GM10266 (cell line): ENCODE results near the gene NUP42.

Experiments used
- DNase-seq: peaks from one replicate; pipeline ENCODE4 v3.0.0; 2012; ENCODE audit errors: extremely low spot score
- CTCF ChIP-seq: IDR thresholded peaks from 2 replicates; pipeline ENCODE4 v1.5.1; 2012; ENCODE audit warnings: mild to moderate bottlenecking, low read depth; ENCODE audit not compliant: control insufficient read depth, insufficient read depth; ENCODE audit errors: missing control alignments

NUP42 gene

GRCh38 chr7:23164846-23165245 lies 17.0 kb upstream of the NUP42 start:
- no peak for DNase-seq
- TF ChIP-seq CTCF = no peak

- DNase-seq = no peak
- TF ChIP-seq CTCF = no peak
Measured at GRCh38 chr7:23165316-23165715, 16.5 kb upstream of the NUP42 start.

GRCh38 chr7:23167691-23168090 lies 14.2 kb upstream of the NUP42 start:
- TF ChIP-seq CTCF = no peak
- DNase-seq = no peak

GRCh38 chr7:23168111-23168885 lies 13.6 kb upstream of the NUP42 start:
- no peak for DNase-seq
- no peak for TF ChIP-seq CTCF

GRCh38 chr7:23175938-23176337 lies 5.9 kb upstream of the NUP42 start:
- TF ChIP-seq CTCF = no peak
- no peak for DNase-seq

GRCh38 chr7:23183279-23184012 lies 1.6 kb downstream of the NUP42 start:
- TF ChIP-seq CTCF = no peak
- no peak for DNase-seq

- no peak for DNase-seq
- no peak for TF ChIP-seq CTCF
Measured at GRCh38 chr7:23184291-23184690, 2.4 kb downstream of the NUP42 start.
